ENCODE results near the gene C14orf132.

Gene C14orf132

GRCh38 chr14:96103075-96103474 is 63.9 kb downstream of the C14orf132 start:
- Mint-ChIP-seq H3K27ac (no peak overlapping the region), H3K4me3 (no peak overlapping the region), H3K9me3 (no peaks in the 10 kb centered on the region), H3K4me1 (ENCODE audit: low read depth) (peaks cover 3% of the 10 kb centered on the region), H3K36me3 (ENCODE audit: low read depth) (no peaks in the 10 kb centered on the region), H3K27me3 (no peaks in the 10 kb centered on the region)
- no peak for DNase-seq

DNA sequence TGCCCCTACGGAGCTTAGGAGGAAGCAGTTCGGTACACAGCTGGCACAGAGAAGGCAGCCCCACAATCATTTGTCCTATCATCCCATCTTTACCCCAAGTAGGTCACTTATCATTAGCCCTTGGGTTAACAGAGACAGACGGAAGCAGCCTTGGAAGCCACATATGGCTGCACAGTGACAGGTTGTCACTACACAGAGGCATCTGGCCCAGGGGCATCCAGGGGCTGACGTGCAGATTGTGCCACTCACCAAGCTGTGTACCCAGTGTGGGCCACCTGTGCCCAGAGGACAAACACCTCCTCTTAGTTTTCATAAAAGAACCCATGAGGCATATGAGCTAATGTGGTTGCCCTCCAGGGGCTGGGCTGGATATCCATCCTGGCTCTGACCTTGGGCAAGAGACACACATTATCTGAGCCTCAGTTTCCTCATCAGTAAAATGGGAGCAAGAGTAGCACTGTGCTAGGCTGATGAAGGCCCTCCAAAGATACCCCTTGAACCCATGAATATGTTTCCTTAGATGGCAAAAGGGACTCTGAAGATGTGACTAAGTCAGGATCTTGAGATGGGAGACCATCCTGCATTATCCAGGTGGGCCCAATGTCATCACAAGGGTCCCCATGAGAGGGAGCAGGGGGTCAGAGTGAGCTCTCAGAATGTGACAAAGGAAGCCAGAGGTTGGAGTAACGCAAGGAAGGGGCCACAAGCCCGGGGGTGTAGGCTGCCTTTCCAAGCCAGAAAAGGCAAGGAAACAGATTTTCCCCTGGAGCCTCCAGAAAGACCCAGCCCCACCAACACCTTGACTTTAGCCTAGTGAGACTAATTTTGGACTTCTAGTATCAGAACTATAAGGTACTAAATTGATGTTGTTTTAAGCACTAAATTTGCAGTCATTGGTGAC is 64.6 kb downstream of the C14orf132 start:
- DNase-seq: peak; percentile 5
- no peak overlapping the region for H3K27ac Mint-ChIP-seq

GRCh38 chr14:96104469-96105057 is 65.4 kb downstream of the C14orf132 start:
- Mint-ChIP-seq H3K27ac (no peak overlapping the region), H3K9me3 (no peaks in the 10 kb centered on the region), H3K36me3 (ENCODE audit: low read depth) (no peaks in the 10 kb centered on the region), H3K4me3 (no peak overlapping the region), H3K4me1 (ENCODE audit: low read depth) (peaks cover 3% of the 10 kb centered on the region), H3K27me3 (no peaks in the 10 kb centered on the region)
- DNase-seq: peak; percentile 7

More for the DNA sequence above, 64.6 kb downstream of the C14orf132 start:
- no peaks in the 10 kb centered on the region for H3K27me3 Mint-ChIP-seq
- no peaks in the 10 kb centered on the region for H3K36me3 Mint-ChIP-seq (ENCODE audit: low read depth)
- no peak overlapping the region for H3K4me3 Mint-ChIP-seq
- H3K9me3 Mint-ChIP-seq: no peaks in the 10 kb centered on the region
- H3K4me1 Mint-ChIP-seq (ENCODE audit: low read depth): peaks cover 3% of the 10 kb centered on the region

DNA sequence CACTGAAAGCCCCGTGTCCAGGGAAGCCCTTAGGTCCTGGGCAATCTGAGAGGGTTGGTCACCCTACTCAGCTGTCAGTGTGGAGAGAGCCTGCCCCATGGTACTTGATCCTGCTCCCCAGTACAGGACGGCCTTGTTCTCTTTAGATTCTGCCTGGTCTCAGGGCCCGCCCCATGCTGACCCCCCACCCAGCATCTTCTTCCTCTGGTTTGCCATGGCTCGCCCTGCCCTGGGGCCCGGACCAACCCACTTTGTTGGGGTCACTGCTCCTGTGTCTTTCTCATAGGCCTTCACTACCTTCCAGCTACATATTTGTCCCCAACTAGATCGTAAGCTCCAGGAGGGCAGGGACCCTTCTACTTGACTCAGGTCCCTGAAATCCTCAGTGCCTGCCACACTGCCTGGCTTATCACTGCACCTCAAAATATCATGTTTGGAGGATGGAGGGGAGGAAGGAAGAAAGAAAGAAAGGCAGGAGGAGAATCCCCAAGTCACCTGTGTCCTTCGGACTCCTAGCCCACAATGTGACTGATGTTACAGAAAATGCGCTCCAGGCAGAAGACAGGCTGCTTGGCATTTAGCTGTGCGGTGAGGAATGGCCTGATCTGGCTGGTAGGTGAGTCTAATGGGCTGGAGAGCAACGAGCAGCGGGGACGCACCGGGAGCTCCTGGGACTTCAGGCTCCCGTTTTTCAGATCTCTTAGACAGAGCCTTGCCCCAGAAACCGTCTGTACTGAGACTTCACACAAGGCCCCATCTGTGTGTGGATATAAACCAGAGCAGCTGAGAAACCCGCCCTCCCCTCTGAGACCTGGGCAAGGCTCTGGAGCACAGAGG is 66.1 kb downstream of the C14orf132 start:
- Mint-ChIP-seq H3K9me3 (no peaks in the 10 kb centered on the region), H3K27me3 (no peaks in the 10 kb centered on the region), H3K27ac (no peak overlapping the region), H3K4me1 (ENCODE audit: low read depth) (peaks cover 3% of the 10 kb centered on the region), H3K4me3 (no peak overlapping the region), H3K36me3 (ENCODE audit: low read depth) (no peaks in the 10 kb centered on the region)
- peak; percentile 9 for DNase-seq

DNA sequence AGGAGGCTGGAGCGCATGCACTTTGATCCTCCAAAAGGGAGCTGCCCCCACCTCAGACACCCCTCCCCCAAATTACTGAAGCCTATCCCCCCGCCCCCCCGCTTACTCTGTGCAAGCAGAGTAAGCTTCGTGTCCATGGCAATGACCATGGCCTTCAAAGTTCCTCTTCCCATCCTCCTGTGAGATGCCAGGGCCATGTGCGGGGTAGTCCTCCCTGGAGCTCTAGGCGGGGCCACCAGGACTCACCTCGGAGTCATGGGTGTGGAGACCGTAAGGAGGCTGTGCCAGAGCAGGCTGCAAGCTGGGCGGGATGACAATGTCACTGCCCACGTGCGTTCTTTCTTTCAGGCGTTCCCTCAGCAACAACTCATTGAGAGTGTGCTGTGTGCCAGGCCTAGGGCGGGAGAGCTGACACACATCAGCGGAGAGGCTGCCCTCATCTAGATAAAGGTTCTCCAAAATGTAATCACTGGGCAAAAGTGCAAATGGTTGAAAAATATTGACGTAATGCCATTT is 66.8 kb downstream of the C14orf132 start:
- DNase-seq: no peak
- Mint-ChIP-seq H3K27me3 (no peaks in the 10 kb centered on the region), H3K36me3 (ENCODE audit: low read depth) (no peaks in the 10 kb centered on the region), H3K4me1 (ENCODE audit: low read depth) (no peaks in the 10 kb centered on the region), H3K27ac (no peak overlapping the region), H3K9me3 (no peaks in the 10 kb centered on the region), H3K4me3 (no peak overlapping the region)

- no peak for DNase-seq
- Mint-ChIP-seq H3K27me3 (no peaks in the 10 kb centered on the region), H3K9me3 (no peaks in the 10 kb centered on the region), H3K4me1 (ENCODE audit: low read depth) (no peaks in the 10 kb centered on the region), H3K36me3 (ENCODE audit: low read depth) (no peaks in the 10 kb centered on the region), H3K4me3 (no peak overlapping the region), H3K27ac (no peak overlapping the region)
Measured at GRCh38 chr14:96106891-96107290, 67.7 kb downstream of the C14orf132 start.

GRCh38 chr14:96108061-96108795 is 69.1 kb downstream of the C14orf132 start:
- no peaks in the 10 kb centered on the region for H3K36me3 Mint-ChIP-seq (ENCODE audit: low read depth)
- H3K27ac Mint-ChIP-seq: no peak overlapping the region
- H3K27me3 Mint-ChIP-seq: no peaks in the 10 kb centered on the region
- no peaks in the 10 kb centered on the region for H3K9me3 Mint-ChIP-seq
- no peak overlapping the region for H3K4me3 Mint-ChIP-seq
- peak; percentile 24 for DNase-seq
- H3K4me1 Mint-ChIP-seq (ENCODE audit: low read depth): no peaks in the 10 kb centered on the region

DNA sequence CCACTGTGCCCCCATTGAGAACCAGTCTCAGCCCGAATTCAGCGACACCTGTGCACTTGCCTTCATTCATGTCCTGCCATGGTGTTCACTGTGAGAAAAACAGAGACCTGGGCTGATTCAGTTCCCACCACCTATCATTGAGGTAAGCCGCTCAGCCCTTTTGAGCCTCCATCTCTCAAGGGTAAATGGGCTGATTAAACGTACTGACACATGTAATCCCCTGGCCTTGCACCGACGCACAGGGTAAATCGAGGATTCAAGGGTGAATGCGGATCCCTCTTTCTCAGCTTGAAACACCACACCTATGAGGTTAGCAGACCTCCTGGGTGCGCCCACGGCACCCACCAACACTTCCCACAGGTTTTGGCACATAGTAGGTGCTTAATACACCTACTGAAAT is 69.7 kb downstream of the C14orf132 start:
- no peaks in the 10 kb centered on the region for H3K36me3 Mint-ChIP-seq (ENCODE audit: low read depth)
- no peaks in the 10 kb centered on the region for H3K4me1 Mint-ChIP-seq (ENCODE audit: low read depth)
- no peak overlapping the region for H3K4me3 Mint-ChIP-seq
- no peaks in the 10 kb centered on the region for H3K27me3 Mint-ChIP-seq
- no peak for DNase-seq
- H3K27ac Mint-ChIP-seq: no peak overlapping the region
- H3K9me3 Mint-ChIP-seq: no peaks in the 10 kb centered on the region

- H3K36me3 Mint-ChIP-seq (ENCODE audit: low read depth): no peaks in the 10 kb centered on the region
- no peak for DNase-seq
- H3K4me3 Mint-ChIP-seq: no peak overlapping the region
- no peaks in the 10 kb centered on the region for H3K27me3 Mint-ChIP-seq
- H3K27ac Mint-ChIP-seq: no peak overlapping the region
- H3K9me3 Mint-ChIP-seq: no peaks in the 10 kb centered on the region
- no peaks in the 10 kb centered on the region for H3K4me1 Mint-ChIP-seq (ENCODE audit: low read depth)
Measured at GRCh38 chr14:96109596-96110355, 70.6 kb downstream of the C14orf132 start.

- H3K9me3 Mint-ChIP-seq: no peaks in the 10 kb centered on the region
- H3K4me1 Mint-ChIP-seq (ENCODE audit: low read depth): peaks cover 7% of the 10 kb centered on the region
- no peak for DNase-seq
- no peak overlapping the region for H3K27ac Mint-ChIP-seq
- H3K27me3 Mint-ChIP-seq: no peaks in the 10 kb centered on the region
- no peaks in the 10 kb centered on the region for H3K36me3 Mint-ChIP-seq (ENCODE audit: low read depth)
- H3K4me3 Mint-ChIP-seq: no peak overlapping the region
Measured at GRCh38 chr14:96112032-96112431, 72.9 kb downstream of the C14orf132 start.

GRCh38 chr14:96114002-96114401 is 74.8 kb downstream of the C14orf132 start:
- Mint-ChIP-seq H3K27me3 (no peaks in the 10 kb centered on the region), H3K4me3 (no peak overlapping the region), H3K27ac (no peak overlapping the region), H3K4me1 (ENCODE audit: low read depth) (peaks cover 24% of the 10 kb centered on the region), H3K9me3 (no peaks in the 10 kb centered on the region), H3K36me3 (ENCODE audit: low read depth) (no peaks in the 10 kb centered on the region)
- DNase-seq: no peak

DNA sequence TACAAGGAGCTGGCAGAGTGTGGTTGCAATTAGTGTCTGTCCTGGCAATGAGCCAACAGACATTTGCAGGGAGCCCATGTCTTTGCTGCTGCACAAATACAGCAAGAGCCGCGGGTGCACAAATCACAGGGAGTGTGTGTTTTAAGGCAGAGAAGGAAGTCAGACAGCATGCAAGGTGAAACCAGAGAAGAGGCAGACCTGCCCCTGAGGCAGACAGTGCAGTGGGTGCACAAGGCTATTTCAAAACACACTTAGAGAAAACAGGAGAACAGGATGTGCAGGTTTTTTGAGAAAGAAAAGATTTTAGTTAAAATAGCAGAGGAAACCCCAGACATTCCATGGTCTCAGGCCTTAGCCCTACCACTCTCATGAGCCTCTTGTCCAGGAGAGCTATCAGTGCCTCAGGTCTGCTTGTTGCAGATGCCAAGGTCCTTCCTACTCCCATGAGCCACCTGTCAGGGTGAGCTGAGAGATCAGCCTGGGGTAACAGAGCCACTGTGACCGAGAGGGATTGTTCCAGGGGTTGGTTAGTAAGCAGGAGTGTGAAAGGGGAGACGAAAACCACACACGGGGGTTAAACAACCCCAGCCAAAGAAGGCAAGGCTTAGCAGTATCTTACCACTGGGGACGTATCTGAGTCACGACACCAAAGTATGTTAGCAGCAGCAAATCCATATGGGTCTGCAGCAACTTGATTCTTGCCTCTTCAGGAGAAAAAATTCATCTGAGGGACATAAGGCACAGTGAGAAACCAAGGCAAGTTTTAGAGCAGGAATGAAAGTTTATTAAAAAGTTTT is 78.1 kb downstream of the C14orf132 start:
- no peak for DNase-seq
- Mint-ChIP-seq H3K9me3 (no peaks in the 10 kb centered on the region), H3K4me1 (ENCODE audit: low read depth) (peaks cover 30% of the 10 kb centered on the region), H3K36me3 (ENCODE audit: low read depth) (no peaks in the 10 kb centered on the region), H3K4me3 (no peak overlapping the region), H3K27me3 (no peaks in the 10 kb centered on the region), H3K27ac (no peak overlapping the region)

DNA sequence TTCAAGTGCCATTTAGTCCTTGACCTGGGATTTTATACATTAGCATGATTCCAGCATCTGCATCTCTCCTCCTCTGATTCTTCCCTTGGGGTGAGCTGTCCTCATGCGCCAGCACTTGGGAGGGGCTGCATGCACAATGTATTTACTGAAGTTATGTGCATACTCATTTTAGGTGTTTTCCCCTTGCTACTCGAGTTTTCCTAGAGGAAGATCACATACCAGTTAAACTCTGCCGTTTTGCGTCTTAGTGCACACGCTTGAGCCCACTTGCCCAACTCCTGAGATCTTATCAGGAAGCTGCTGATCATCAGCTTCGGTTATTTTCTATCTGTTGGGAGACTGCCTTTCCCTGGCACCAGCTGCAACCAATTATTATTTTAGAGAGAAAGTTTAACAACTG is 78.8 kb downstream of the C14orf132 start:
- no peak for DNase-seq
- Mint-ChIP-seq H3K4me3 (no peak overlapping the region), H3K36me3 (ENCODE audit: low read depth) (no peaks in the 10 kb centered on the region), H3K27ac (no peak overlapping the region), H3K9me3 (no peaks in the 10 kb centered on the region), H3K4me1 (ENCODE audit: low read depth) (peaks cover 32% of the 10 kb centered on the region), H3K27me3 (no peaks in the 10 kb centered on the region)

All from activated T-cell treated with anti-CD3 and anti-CD28 coated beads, Interleukin-2, amount 50 U/mL, for 24 hours (primary cell).